CD4-positive, alpha-beta T cell treated with Interferon alpha-2 for 1 hour (primary cell): ENCODE results near the gene JAKMIP1.

Source experiments
- DNase-seq, 2 donors: peaks; one replicate each; pipeline ENCODE4 v3.0.0-alpha.2; 2020 to 2022

JAKMIP1 gene

GRCh38 chr4:6200011-6200921, at the start of gene JAKMIP1:
Gene JAKMIP1 (minus strand): TSS chr4:6200549. CDS start chr4:6112850, 87,699 bp downstream.
- peak; percentile 76 to 92 for DNase-seq

DNA sequence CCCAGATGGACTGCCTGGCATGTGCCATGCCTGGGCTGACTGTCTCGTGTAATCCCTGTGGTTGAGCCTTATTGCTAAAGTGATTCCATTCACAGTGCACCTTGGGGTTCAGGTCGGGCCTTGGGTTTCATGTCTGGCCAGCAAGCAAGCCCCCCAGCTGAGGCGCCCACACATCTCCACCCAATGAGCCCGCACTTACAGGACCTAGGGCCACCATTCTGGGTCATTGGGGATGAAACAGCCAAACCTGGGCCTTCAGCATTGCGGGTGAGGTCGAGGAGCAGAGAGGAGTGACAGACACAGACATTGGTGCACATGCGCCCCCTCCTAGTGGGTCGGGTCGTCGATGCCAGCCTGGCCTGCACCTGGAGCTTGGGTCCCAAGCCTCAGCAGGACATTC, 48.0 kb upstream of the JAKMIP1 start:
- DNase-seq: no peak

DNA sequence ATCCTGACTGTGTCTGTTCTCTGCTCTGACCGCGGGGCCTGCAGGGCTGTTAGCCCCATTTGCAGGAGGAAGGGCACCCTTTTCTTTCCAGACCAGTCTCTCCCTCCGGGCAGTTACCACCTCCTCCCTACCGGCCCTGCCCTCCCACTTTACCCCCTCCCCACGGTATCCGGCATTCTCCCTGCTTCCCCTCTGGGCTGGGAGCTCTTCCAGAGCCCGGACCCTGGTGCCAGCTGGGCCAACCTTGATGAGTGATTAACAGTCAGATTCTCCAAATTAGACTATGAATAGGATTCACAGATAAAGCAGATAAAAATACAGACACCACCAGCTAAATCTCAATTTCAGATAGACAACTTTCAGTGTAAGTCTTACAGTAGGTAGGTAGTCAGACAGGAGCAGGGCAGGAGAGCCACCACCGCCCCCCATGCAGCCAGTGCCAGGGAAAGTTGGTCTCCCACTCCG, 45.9 kb upstream of the JAKMIP1 start:
- DNase-seq: no peak

- DNase-seq: no peak
These were observed 45.2 kb upstream of the JAKMIP1 start for GRCh38 chr4:6245246-6246169.

DNA sequence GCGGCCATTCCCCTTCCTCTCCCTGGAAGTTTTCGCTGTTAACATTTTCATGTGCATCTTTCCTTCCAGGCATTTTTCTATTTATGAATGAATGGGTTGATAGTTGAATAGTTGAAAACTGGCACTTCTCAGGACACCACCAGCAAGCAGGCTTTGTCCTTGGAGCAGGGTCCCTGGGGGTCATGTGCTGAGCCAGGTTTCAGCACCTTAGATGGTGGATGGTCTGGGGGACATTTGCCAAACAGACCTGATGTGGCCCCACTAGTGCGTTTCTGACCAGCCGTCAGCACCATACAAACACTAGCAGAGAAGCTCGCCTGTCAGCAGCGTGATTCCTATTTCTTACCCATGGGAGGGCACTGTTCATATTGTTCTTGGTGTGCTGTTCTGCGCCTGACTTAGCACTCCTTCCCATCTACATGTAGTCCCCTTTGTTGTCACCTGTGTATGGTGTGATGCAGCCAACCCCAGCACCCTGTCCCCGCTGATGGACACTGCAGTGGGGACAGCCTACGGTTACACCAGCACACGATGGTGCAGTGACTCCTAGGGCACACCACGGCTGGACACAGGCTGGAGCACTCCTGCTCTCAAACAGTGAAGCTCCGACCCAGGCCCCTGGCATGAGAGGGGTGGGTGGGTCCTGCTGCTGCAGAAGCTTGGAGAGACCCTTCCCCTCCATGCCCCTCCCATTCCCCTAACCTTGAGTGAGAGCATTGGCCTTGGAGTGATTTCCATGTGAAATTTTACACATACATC, 42.1 kb upstream of the JAKMIP1 start:
- DNase-seq: no peak

- no peak for DNase-seq
These were observed 40.9 kb upstream of the JAKMIP1 start for GRCh38 chr4:6241062-6241845.

DNA sequence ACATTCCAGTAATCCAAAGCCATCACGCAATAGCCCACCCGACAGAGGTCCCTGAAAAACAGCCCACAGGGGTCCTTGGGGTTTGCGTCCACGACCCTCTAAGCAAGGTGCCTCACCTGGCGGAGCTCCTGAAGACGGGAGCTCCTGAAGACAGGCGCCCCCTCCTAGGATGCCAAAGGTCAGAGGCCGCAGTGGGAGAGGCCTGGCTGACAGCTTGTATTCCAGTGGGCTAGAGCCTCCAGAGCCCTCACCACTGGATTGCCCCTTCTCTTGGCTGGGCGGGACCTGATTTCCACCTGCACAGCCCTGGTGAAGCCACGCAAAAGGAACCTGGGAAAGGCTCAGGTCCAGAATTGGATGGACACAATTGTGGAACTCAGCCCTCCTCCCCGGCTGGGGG, 39.6 kb upstream of the JAKMIP1 start:
- DNase-seq: no peak

- DNase-seq: no peak
These were observed 39.1 kb upstream of the JAKMIP1 start for GRCh38 chr4:6239486-6239885.

DNA sequence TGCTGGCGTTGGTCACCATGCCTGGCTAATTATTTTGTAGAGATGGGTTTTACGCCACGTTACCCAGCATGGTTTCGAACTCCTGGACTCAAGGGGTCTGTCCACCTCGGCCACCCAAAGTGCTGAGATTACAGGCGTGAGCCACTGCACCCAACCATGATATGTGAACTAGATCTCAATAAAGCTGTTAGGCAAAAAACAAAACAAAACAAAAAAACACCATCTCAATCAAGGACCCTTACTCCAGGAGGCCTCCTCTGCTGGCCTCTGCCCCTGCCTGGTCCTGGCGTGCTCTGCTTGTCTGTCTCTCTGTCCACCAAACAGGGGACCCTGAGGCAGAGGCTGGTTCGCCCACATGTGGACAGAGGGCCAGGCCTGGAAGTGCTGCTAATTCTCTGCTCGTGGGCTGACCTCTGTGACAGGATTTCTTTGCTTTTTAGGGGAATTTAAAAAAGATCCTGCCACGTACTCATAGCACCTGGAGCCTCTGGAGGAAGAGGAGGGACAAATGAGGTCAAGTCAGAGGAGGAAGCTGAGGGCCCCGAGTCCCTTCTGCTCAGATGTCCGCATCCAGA, 36.6 kb upstream of the JAKMIP1 start:
- no peak for DNase-seq

- DNase-seq: no peak
These were observed 35.7 kb upstream of the JAKMIP1 start for GRCh38 chr4:6235901-6236640.

- no peak for DNase-seq
These were observed 34.7 kb upstream of the JAKMIP1 start for GRCh38 chr4:6235012-6235411.

GRCh38 chr4:6233929-6234328, 33.6 kb upstream of the JAKMIP1 start:
- no peak for DNase-seq

GRCh38 chr4:6232836-6233785, 32.8 kb upstream of the JAKMIP1 start:
- no peak for DNase-seq

DNA sequence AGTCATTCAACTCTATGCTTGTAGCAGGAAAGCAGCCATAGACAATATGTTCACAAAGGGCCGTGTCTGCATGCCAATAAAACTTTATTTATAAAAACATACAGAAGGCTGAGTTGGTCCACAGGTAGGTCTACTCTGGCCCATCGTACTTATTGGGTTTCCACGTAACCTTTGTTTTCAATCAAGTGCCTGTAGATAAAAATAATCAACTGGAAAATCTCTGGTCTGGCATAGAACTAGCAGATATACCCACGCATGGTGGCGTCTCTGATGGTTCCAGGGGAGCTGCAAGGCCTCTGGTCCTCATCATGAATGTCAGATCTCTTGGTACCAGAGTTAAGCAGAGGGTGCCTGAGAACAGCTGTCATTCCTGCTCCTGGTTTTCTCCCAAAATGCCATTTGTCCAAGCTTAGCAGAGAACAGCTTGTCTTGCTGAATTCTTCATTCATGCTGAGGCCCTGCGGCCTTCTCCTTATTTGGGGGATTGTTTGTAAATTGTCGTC, 31.4 kb upstream of the JAKMIP1 start:
- no peak for DNase-seq

- DNase-seq: no peak
These were observed 30.7 kb upstream of the JAKMIP1 start for GRCh38 chr4:6230827-6231662.

GRCh38 chr4:6230502-6230785, 30.1 kb upstream of the JAKMIP1 start:
- DNase-seq: no peak

- no peak for DNase-seq
These were observed 29.5 kb upstream of the JAKMIP1 start for GRCh38 chr4:6229671-6230501.

GRCh38 chr4:6229095-6229494, 28.7 kb upstream of the JAKMIP1 start:
- DNase-seq: no peak
